GM12878 (cell line): ENCODE results near the gene GPR137B. TPM values are rescaled to one million over a fixed set of nuclear protein-coding genes. Genes with fewer than 3 reads are reported as not detected.

Source experiments
- ATAC-seq: fragments of 200-7000 bp; cut with Tn5 transposase; 3 replicates; pipeline ENCODE4 v1.9.1; 2020; ENCODE audit warnings: mild to moderate bottlenecking, moderate library complexity
- BruUV-seq: library from RNA; stranded (reverse); fragments of 400-500 nt; replicated peaks from 2 replicates; lab custom pipeline; 2021; lab: Mats Ljungman, UMichigan
- CTCF ChIA-PET: fragments of 300-600 bp; sonication (Branson Sonifier 250); formaldehyde crosslinking; extraction: SDS; loops from one replicate; lab custom pipeline; 2021; ENCODE audit warnings: inconsistent platforms; lab: Yijun Ruan, JAX
- POLR2A ChIA-PET: fragments of 350-600 bp; formaldehyde crosslinking; extraction: SDS; loops from one replicate; lab custom pipeline; 2021; ENCODE audit warnings: inconsistent platforms; lab: Charles Lee
- RAD21 ChIA-PET: fragments of 300-600 bp; sonication (Branson Sonifier 250); formaldehyde crosslinking; loops from one replicate; lab custom pipeline; 2023; ENCODE audit warnings: antibody characterized with exemption; ENCODE audit not compliant: unreplicated experiment; lab: Charles Lee
- SMC1A ChIA-PET: fragments of 300-600 bp; sonication (Branson Sonifier 250); formaldehyde crosslinking; loops from one replicate; lab custom pipeline; 2023; ENCODE audit not compliant: unreplicated experiment, uncharacterized antibody; lab: Charles Lee
- DNase-seq: peaks from one replicate; pipeline ENCODE4 v3.0.0-alpha.2; 2011; ENCODE audit warnings: low read depth, low spot score
- FAIRE-seq: peaks from 3 replicates; lab custom pipeline; 2011; peaks lifted over from hg19 to GRCh38; lab: Jason Lieb, UNC
- H2AFZ ChIP-seq: 2 replicates; pipeline ENCODE4 v1.6.0; 2011; ENCODE audit warnings: low read depth, low read length, control low read depth; ENCODE audit not compliant: control insufficient read depth
- H3K27ac ChIP-seq: 2 replicates; pipeline ENCODE4 v1.5.1; 2011; ENCODE audit warnings: control low read depth; ENCODE audit not compliant: control insufficient read depth, insufficient read depth
- H3K27me3 ChIP-seq, 2 experiments: replicated peaks in 1 of 2; 2 replicates each; pipeline versions ENCODE4 v1.6.0 to v1.6.1; 2011; ENCODE audit warnings: low read length in 1 of 2; ENCODE audit not compliant: control insufficient read depth in 2 of 2, insufficient read depth in 2 of 2
- H3K36me3 ChIP-seq, 2 experiments: 2 replicates each; pipeline ENCODE4 v1.5.1; 2011; ENCODE audit warnings: low read length in 1 of 2; ENCODE audit not compliant: control insufficient read depth in 2 of 2, insufficient read depth in 2 of 2
- H3K4me1 ChIP-seq: 2 replicates; pipeline ENCODE4 v1.6.1; 2011; ENCODE audit warnings: mild to moderate bottlenecking, low read length, moderate library complexity, mixed read lengths; ENCODE audit not compliant: control insufficient read depth, insufficient read depth
- H3K4me2 ChIP-seq: 2 replicates; pipeline ENCODE4 v1.6.0; 2011; ENCODE audit warnings: control low read depth; ENCODE audit not compliant: control insufficient read depth, insufficient read depth
- H3K4me3 ChIP-seq: fragments of 200-600 bp; sonication (generic); 2 replicates; pipeline ENCODE4 v1.5.1; 2016
- H3K79me2 ChIP-seq: 2 replicates; pipeline ENCODE4 v1.6.0; 2011; ENCODE audit warnings: low read length; ENCODE audit not compliant: control insufficient read depth, insufficient read depth
- H3K9ac ChIP-seq: 2 replicates; pipeline ENCODE4 v1.8.0; 2011; ENCODE audit warnings: low read length, control low read depth, mixed read lengths; ENCODE audit not compliant: control insufficient read depth, insufficient read depth
- H3K9me3 ChIP-seq: replicated peaks from 3 replicates; pipeline ENCODE4 v1.5.1; 2011; ENCODE audit warnings: mild to moderate bottlenecking, low read length; ENCODE audit not compliant: control insufficient read depth, insufficient read depth
- H4K20me1 ChIP-seq: 2 replicates; pipeline ENCODE4 v1.6.0; 2011; ENCODE audit not compliant: control insufficient read depth, insufficient read depth
- ATF7 ChIP-seq: fragments of 450-650 bp; IDR thresholded peaks from 2 replicates; pipeline ENCODE4 v1.6.1; 2016; ENCODE audit warnings: low read depth, mild to moderate bottlenecking
- CHD1 ChIP-seq: IDR thresholded peaks from 2 replicates; pipeline ENCODE4 v1.6.1; 2012; ENCODE audit warnings: low read depth, low read length, improper control_type of control experiment
- EP300 ChIP-seq, 2 experiments: fragments of 150-350 bp in 1 of 2; IDR thresholded peaks; 2 replicates each; pipeline ENCODE4 v1.6.1; 2011 to 2012; ENCODE audit warnings: low read depth in 2 of 2, low read length in 2 of 2, borderline replicate concordance in 1 of 2, improper control_type of control experiment in 1 of 2, inconsistent platforms in 1 of 2; ENCODE audit not compliant: control insufficient read depth in 1 of 2
- EZH2 ChIP-seq: IDR thresholded peaks from 2 replicates; pipeline ENCODE4 v1.6.1; 2012; ENCODE audit warnings: low read depth, mild to moderate bottlenecking, control low read depth, inconsistent platforms, low read length, borderline replicate concordance; ENCODE audit not compliant: control insufficient read depth
- FOS ChIP-seq: IDR thresholded peaks from 3 replicates; pipeline ENCODE4 v1.6.1; 2011; ENCODE audit warnings: borderline replicate concordance; ENCODE audit not compliant: insufficient read length; ENCODE audit errors: extremely low read depth
- RAD21 ChIP-seq: IDR thresholded peaks from 2 replicates; pipeline ENCODE4 v1.6.1; 2011; ENCODE audit warnings: mild to moderate bottlenecking, low read depth, low read length, moderate library complexity; ENCODE audit not compliant: insufficient read depth
- RBBP5 ChIP-seq: fragments of 200-600 bp; sonication (generic); conservative IDR thresholded peaks from 2 replicates; pipeline ENCODE4 v1.6.1; 2016
- TCF7 ChIP-seq: IDR thresholded peaks from 2 replicates; pipeline ENCODE4 v1.6.1; 2014; ENCODE audit warnings: antibody characterized with exemption, borderline replicate concordance
- WGBS: methylation state at CpG from one replicate; pipeline ENCODE4 v1.1.6; 2016; ENCODE audit warnings: low lambda C conversion rate; ENCODE audit not compliant: insufficient replicate concordance, insufficient coverage; ENCODE audit errors: missing lambda C conversion rate; 5-methylcytosine and 5-hydroxymethylcytosine counted together
- in situ Hi-C: fragments of 300-500 bp; cut with MboI; formaldehyde crosslinking; loops from 9 replicates; pipeline ENCODE4 v1.14.3; 2018; ENCODE audit warnings: mixed read lengths
- intact Hi-C: fragments of 100-400 bp; cut with micrococcal nuclease; formaldehyde crosslinking; loops from one replicate; pipeline ENCODE4 v1.14.2; 2022; ENCODE audit not compliant: unreplicated experiment
- polyA plus RNA-seq, 11 experiments: library from polyadenylated mRNA; depleted of rRNA in 4 of 11; unstranded in 6 of 11; stranded (reverse) in 5 of 11; fragments of >200 nt; fragmentation: Nextera tagmentation in 4 of 11; fragmentation: Illumina TruSeq in 1 of 11; extraction: Ambion mirVana in 4 of 11; extraction: Trizol in 1 of 11; gene quantifications; 1 replicate in 1 of 11; 2 replicates in 10 of 11; pipeline versions ENCODE4 v1.2.1 to v1.2.3, GENCODE V29; 2011 to 2016; ENCODE audit warnings: inconsistent platforms in 2 of 11, missing spikeins in 2 of 11, low read depth in 1 of 11
- total RNA-seq, 4 experiments: library from RNA; depleted of rRNA in 3 of 4; stranded (reverse); fragments of >200 nt in 3 of 4; fragmentation: Illumina TruSeq in 1 of 4; extraction: Trizol in 1 of 4; gene quantifications; 2 replicates each; pipeline versions ENCODE4 v1.2.1 to v1.2.3, GENCODE V29; 2013 to 2021
- TF ChIP-seq, protein P1 (sequence below): fragments of 150-350 bp; IDR thresholded peaks from 2 replicates; pipeline ENCODE4 v1.6.1; 2014; ENCODE audit warnings: mild to moderate bottlenecking, low read depth, low read length

Gene GPR137B
- total and polyA plus RNA-seq, 10 of the 15 experiments (the other 5 are each of a cell fraction or from before 2014, with no cell fraction given): 5.4 to 20.8 (median 12.5) TPM

DNA sequence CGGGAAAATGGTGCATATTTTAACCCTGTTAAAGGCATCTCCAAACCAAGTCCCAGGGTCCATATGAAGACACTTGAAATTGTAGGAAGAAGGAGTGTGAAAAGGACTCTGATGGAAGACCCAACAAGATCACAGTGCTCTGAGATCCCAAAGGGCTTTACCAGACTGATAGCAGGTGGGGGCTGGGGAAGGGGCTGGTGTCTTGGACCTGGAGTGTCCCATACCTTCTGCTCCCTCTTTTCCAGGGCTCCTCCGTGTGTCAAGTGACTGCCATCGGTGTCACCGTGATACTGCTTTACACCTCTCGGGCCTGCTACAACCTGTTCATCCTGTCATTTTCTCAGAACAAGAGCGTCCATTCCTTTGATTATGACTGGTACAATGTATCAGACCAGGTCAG is 37.3 kb downstream of the GPR137B start (continued):
- no peak for TF ChIP-seq EZH2
- no peak for TF ChIP-seq CHD1
- TF ChIP-seq RBBP5: no peak
- no peak for TF ChIP-seq EP300 (IDR thresholded peaks at IDR 0.05; ENCODE audit: borderline replicate concordance in 1 of 2, control insufficient read depth in 1 of 2, low read depth in 2 of 2, low read length in 2 of 2)
- TF ChIP-seq RAD21: no peak

DNA sequence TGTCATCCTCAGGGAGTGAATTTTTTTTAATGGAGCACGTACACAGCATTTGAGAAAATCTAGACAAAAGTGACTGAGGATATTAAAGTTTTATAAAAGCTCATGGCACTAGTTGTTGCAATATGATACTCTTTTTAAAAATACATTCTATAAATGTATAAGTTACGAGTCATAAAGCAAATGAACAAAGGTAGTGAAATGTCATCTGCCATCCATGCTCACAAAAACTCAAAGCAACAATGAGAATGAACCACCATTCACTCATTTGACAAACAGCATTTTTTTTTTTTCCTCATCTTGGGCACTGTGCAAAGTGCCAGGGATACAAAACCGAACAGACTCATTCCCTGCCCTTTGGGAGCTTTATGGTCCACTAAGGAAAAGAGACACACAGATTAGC is 38.7 kb downstream of the GPR137B start:
- Histone ChIP-seq H2AFZ (no peak overlapping the region), H3K4me1 (0 out of 2 replicates have a peak, but pooled peaks cover 2% of the 10 kb centered on the region), H3K4me3 (no peak overlapping the region), H3K36me3 (peaks cover 3 to 8% of the 10 kb centered on the region in 2 experiments), H3K4me2 (no peak overlapping the region), H3K9me3 (no peaks in the 10 kb centered on the region; the same call in 2 of the 3 replicates), H3K79me2 (no peaks in the 10 kb centered on the region), H3K9ac (no peak overlapping the region), H4K20me1 (no peaks in the 10 kb centered on the region), H3K27ac (no peak overlapping the region), H3K27me3 (no peaks in the 10 kb centered on the region)
- ATAC-seq (no peak), FAIRE-seq (no peak), DNase-seq (no peak)
- 97% methylated on average over 3 of the region's 3 CpGs for WGBS
- CTCF ChIA-PET: interaction anchor here (1.0 kb wide), 1 partner anchor 309 kb away, joined by 3 read pairs; no protein-coding TSS in a partner anchor
- in situ Hi-C loops (no loop called here), intact Hi-C loops (no loop called here)
- no TSS peak for BruUV-seq
- RAD21 ChIA-PET: interaction anchor here (0.9 kb wide), 1 partner anchor 56 kb away, joined by 3 read pairs; no protein-coding TSS in a partner anchor
- SMC1A ChIA-PET: interaction anchor here (0.6 to 1.2 kb wide), 3 partner anchors 14 to 50 kb away, joined by 3 read pairs; no protein-coding TSS in a partner anchor
- TF ChIP-seq FOS (no peak), TCF7 (no peak), EZH2 (no peak), ATF7 (no peak)
- TF ChIP-seq, protein P1, sequence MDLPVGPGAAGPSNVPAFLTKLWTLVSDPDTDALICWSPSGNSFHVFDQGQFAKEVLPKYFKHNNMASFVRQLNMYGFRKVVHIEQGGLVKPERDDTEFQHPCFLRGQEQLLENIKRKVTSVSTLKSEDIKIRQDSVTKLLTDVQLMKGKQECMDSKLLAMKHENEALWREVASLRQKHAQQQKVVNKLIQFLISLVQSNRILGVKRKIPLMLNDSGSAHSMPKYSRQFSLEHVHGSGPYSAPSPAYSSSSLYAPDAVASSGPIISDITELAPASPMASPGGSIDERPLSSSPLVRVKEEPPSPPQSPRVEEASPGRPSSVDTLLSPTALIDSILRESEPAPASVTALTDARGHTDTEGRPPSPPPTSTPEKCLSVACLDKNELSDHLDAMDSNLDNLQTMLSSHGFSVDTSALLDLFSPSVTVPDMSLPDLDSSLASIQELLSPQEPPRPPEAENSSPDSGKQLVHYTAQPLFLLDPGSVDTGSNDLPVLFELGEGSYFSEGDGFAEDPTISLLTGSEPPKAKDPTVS: no peak
- POLR2A ChIA-PET: interaction anchor here (0.6 to 1.1 kb wide), 4 partner anchors 8 to 122 kb away, joined by 3 to 7 read pairs (median 4); no protein-coding TSS in a partner anchor
